ENCODE data around the gene AMER3.

AMER3 gene

DNA sequence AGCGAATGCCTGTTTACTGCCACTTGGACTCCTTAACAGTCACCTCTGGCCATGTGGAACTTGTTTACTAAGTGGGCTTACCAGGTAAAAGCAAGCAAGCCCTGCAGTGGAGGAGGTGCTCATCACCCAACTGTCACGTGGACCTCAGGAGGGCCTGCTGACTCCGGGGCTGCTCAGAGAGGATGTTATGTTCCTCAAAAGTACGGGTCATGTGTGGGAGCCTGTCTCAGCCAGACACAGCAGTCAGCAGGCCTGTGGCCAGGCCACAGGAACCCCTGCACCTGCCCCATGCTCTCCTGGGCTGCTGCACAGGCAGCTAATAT lies 36.2 kb downstream of the AMER3 start:
- Histone ChIP-seq H3K4me2 (ENCODE audit: low read depth, low read length, poor library complexity, severe bottlenecking) (no peak overlapping the region), H3K4me3 (ENCODE audit: low read length, poor library complexity, severe bottlenecking) (no peak overlapping the region), H3K36me3 (ENCODE audit: insufficient read depth, low read length) (no peaks in the 10 kb centered on the region), H3K9me3 (ENCODE audit: insufficient read depth, low read depth, low read length) (no peaks in the 10 kb centered on the region), H3K9me2 (replicated peaks; ENCODE audit: low read depth, low read length) (no peaks in the 10 kb centered on the region), H2AFZ (ENCODE audit: low read length) (no peak overlapping the region), H3K27me3 (ENCODE audit: insufficient read depth, low read length, poor library complexity, severe bottlenecking) (no peaks in the 10 kb centered on the region), H3F3A (ENCODE audit: low read depth) (no peaks in the 10 kb centered on the region), H3K79me2 (ENCODE audit: insufficient read depth, low read length) (no peaks in the 10 kb centered on the region), H3K4me1 (ENCODE audit: insufficient read depth, low read length, poor library complexity, severe bottlenecking) (peaks cover 8% of the 10 kb centered on the region), H4K20me1 (ENCODE audit: insufficient read depth, low read length, poor library complexity, severe bottlenecking) (no peaks in the 10 kb centered on the region), H3K9ac (ENCODE audit: low read depth, low read length, poor library complexity, severe bottlenecking) (no peak overlapping the region)
- no peak for TF ChIP-seq EZH2phosphoT487 (IDR thresholded peaks at IDR 0.05; ENCODE audit: borderline replicate concordance)
- TF ChIP-seq, protein P1, sequence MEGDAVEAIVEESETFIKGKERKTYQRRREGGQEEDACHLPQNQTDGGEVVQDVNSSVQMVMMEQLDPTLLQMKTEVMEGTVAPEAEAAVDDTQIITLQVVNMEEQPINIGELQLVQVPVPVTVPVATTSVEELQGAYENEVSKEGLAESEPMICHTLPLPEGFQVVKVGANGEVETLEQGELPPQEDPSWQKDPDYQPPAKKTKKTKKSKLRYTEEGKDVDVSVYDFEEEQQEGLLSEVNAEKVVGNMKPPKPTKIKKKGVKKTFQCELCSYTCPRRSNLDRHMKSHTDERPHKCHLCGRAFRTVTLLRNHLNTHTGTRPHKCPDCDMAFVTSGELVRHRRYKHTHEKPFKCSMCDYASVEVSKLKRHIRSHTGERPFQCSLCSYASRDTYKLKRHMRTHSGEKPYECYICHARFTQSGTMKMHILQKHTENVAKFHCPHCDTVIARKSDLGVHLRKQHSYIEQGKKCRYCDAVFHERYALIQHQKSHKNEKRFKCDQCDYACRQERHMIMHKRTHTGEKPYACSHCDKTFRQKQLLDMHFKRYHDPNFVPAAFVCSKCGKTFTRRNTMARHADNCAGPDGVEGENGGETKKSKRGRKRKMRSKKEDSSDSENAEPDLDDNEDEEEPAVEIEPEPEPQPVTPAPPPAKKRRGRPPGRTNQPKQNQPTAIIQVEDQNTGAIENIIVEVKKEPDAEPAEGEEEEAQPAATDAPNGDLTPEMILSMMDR (conservative IDR thresholded peaks at IDR 0.05; ENCODE audit: low read length), result no peak

- H3K27me3 ChIP-seq (ENCODE audit: insufficient read depth, low read length, poor library complexity, severe bottlenecking), result no peaks in the 10 kb centered on the region
- no peaks in the 10 kb centered on the region for H4K20me1 ChIP-seq (ENCODE audit: insufficient read depth, low read length, poor library complexity, severe bottlenecking)
- H3K79me2 ChIP-seq (ENCODE audit: insufficient read depth, low read length), result no peaks in the 10 kb centered on the region
- H3K9me2 ChIP-seq (replicated peaks; ENCODE audit: low read depth, low read length), result no peaks in the 10 kb centered on the region
- H3K9ac ChIP-seq (ENCODE audit: low read depth, low read length, poor library complexity, severe bottlenecking), result no peak overlapping the region
- H3K4me1 ChIP-seq (ENCODE audit: insufficient read depth, low read length, poor library complexity, severe bottlenecking), result peaks cover 11% of the 10 kb centered on the region
- no peaks in the 10 kb centered on the region for H3K36me3 ChIP-seq (ENCODE audit: insufficient read depth, low read length)
- no peaks in the 10 kb centered on the region for H3F3A ChIP-seq (ENCODE audit: low read depth)
- no peaks in the 10 kb centered on the region for H3K9me3 ChIP-seq (ENCODE audit: insufficient read depth, low read depth, low read length)
- no peak overlapping the region for H3K4me2 ChIP-seq (ENCODE audit: low read depth, low read length, poor library complexity, severe bottlenecking)
- peak overlapping the region; percentile 55; the same call in 1 of the 2 replicates for H2AFZ ChIP-seq (ENCODE audit: low read length)
- no peak overlapping the region for H3K4me3 ChIP-seq (ENCODE audit: low read length, poor library complexity, severe bottlenecking)
- TF ChIP-seq, protein P1 (conservative IDR thresholded peaks at IDR 0.05; ENCODE audit: low read length), result no peak
- no peak for TF ChIP-seq EZH2phosphoT487 (IDR thresholded peaks at IDR 0.05; ENCODE audit: borderline replicate concordance)
These were observed 40.1 kb downstream of the AMER3 start for GRCh38 chr2:130795431-130795830.

GRCh38 chr2:130796290-130796689 lies 41.0 kb downstream of the AMER3 start:
- TF ChIP-seq, protein P1 (conservative IDR thresholded peaks at IDR 0.05; ENCODE audit: low read length), result no peak
- TF ChIP-seq EZH2phosphoT487 (IDR thresholded peaks at IDR 0.05; ENCODE audit: borderline replicate concordance), result no peak
- Histone ChIP-seq H3K27me3 (ENCODE audit: insufficient read depth, low read length, poor library complexity, severe bottlenecking) (no peaks in the 10 kb centered on the region), H3K4me1 (ENCODE audit: insufficient read depth, low read length, poor library complexity, severe bottlenecking) (peaks cover 11% of the 10 kb centered on the region), H3K4me3 (ENCODE audit: low read length, poor library complexity, severe bottlenecking) (no peak overlapping the region), H3K9me3 (ENCODE audit: insufficient read depth, low read depth, low read length) (no peaks in the 10 kb centered on the region), H3F3A (ENCODE audit: low read depth) (no peaks in the 10 kb centered on the region), H3K9ac (ENCODE audit: low read depth, low read length, poor library complexity, severe bottlenecking) (no peak overlapping the region), H2AFZ (ENCODE audit: low read length) (no peak overlapping the region), H3K4me2 (ENCODE audit: low read depth, low read length, poor library complexity, severe bottlenecking) (no peak overlapping the region), H4K20me1 (ENCODE audit: insufficient read depth, low read length, poor library complexity, severe bottlenecking) (no peaks in the 10 kb centered on the region), H3K36me3 (ENCODE audit: insufficient read depth, low read length) (no peaks in the 10 kb centered on the region), H3K79me2 (ENCODE audit: insufficient read depth, low read length) (no peaks in the 10 kb centered on the region), H3K9me2 (replicated peaks; ENCODE audit: low read depth, low read length) (no peaks in the 10 kb centered on the region)

All from Loucy (cell line).